Sciatic nerve (tissue), 2 donors: ENCODE results near the gene ZNF426. TPM values are rescaled to one million over a fixed set of nuclear protein-coding genes. Genes with fewer than 3 reads are reported as not detected.
"Not testable (repeated sequence)": the region's sequence is repeated elsewhere in the genome, so short reads cannot be mapped to it uniquely, and the experiment has no call there.

ENCODE experiments used
- ATAC-seq: fragments of 200-7000 bp; cut with Tn5 transposase; one replicate; pipeline ENCODE4 v1.9.1; 2020; ENCODE audit warnings: mild to moderate bottlenecking, moderate library complexity
- DNase-seq: peaks from one replicate; pipeline ENCODE4 v3.0.0-alpha.2; 2020; ENCODE audit warnings: low spot score
- intact Hi-C: fragments of 100-400 bp; cut with DNase I; formaldehyde crosslinking; loops from one replicate; pipeline ENCODE4 v1.14.2; 2022
- total RNA-seq: library from RNA; stranded (reverse); fragmentation: NEBNext Ultra II Directional; extraction: Animal tissue kit (Norgen Biotek cat#: 25700); gene quantifications from one replicate; pipeline ENCODE4 v1.2.1, GENCODE V29; 2021
- donor health status: DM: no; HTN: no; CAD: no.
- donor health status: DM: no; HTN: no; CAD: no.

The ZNF426 gene
- 21.6 TPM for total RNA-seq

DNA sequence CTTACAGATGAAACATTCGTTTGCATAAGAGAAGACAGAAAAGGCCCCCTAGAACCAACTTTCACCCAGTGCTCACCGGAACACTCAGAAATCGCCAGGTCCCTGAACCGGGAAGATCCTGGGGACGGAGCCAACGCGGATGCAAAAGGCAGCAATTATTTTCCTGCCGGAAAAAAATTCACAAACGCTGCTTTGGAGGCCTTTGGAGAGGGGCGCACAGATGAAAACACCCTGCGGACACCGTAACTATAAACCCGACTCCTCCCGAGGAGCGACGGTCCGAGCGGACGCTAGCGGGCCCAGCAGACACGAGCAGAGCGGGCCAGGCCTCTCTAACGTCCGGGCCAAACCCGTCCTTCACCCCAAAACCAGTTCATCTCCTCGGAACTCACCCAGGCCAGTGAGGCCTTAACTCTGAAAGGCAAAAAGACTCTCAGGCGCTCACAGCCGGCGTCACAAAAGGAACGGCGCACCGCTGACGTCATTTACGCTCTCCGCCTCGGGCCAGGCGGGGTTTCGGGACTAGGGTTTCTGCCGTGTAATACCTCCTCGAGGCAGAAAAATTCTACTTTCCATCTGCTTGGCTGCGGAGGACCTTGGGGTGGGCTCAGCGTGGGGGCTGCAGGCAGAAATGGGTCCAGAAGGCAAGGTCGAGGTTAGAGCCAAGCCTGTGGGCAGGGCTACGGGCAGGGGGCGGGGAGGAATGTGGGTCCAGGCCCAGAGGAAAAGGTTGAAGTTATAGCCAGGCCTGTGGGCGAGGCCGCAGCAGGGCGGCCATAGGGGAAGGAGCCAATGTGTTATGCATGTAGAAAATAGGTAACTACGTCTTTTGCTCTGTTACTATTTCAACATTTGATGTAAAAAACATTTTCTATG, at the start of gene ZNF426:
ZNF426 (minus strand) TSS at position 463 of the 876 bp plus-strand sequence. CDS start 2,413 bp downstream, outside the sequence.
- ATAC-seq (peak; percentile 99), DNase-seq (peak; percentile 91)
- intact Hi-C loops, result no loop called here

DNA sequence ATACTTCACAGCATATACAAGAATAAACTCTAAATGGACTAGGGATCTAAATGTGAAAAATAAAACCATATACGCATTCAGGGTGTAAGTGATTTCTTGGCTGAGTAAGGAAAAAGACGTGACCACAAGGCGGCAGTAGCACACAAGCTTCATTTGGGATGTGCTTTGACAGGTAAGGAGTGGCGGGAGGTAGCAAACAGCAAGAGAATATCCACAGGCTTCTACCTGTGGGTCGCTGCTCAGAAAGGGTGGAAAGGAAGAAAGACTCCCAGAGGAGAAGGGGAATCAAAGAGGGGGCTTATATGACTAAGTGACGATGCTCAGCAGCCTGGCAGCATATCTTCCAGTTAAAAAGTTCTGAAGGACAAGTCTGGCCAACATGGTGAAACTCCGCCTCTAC, 48.3 kb upstream of the ZNF426 start:
- ATAC-seq, result no peak

DNA sequence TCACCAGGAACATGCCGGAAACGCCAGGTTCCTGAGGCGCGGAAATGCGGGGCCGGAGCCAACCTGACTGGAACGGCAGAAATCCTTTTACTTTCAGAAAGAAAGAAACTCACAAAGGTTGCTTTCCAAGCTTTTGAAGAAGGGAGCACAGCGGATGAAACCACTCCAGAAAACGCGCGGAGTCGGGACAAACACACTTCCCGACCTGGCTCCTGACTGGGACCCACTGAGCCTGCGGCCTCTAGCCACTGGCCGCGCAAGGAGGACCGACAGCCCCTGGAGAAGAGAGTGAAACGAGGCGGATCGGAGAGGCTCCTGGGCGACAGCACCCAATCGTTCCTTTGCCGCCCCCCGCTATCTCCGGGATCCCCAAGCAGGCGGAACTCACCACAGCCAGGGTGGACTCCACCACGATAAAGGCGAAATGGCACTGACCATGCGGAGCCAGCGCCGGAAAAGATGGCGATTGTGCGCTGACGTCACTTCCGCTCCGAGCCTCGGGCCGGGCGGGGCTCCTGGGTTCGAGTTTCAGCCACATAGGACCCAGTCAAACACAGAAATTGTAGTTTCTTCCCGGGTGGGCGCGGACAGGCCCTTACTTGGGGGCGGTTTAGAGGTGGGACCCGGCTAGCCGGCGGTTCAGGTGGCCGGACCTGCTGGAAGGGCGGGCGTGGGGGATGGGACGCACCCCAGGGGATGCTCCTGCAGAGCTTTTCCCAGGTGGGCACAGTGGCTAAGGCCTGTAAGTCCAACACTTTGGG, 45.8 kb upstream of the ZNF426 start, which contains the start of gene ZNF121:
ZNF121 (minus strand) TSS at position 432 of the 761 bp plus-strand sequence. CDS start 16,407 bp downstream, outside the sequence.
- peak; percentile 99 for ATAC-seq
- intact Hi-C loops, result no loop called here
- peak; percentile 93 for DNase-seq

More for the DNA sequence above, 48.3 kb upstream of the ZNF426 start:
- intact Hi-C loops, result no loop called here
- DNase-seq, result peak; percentile 66

DNA sequence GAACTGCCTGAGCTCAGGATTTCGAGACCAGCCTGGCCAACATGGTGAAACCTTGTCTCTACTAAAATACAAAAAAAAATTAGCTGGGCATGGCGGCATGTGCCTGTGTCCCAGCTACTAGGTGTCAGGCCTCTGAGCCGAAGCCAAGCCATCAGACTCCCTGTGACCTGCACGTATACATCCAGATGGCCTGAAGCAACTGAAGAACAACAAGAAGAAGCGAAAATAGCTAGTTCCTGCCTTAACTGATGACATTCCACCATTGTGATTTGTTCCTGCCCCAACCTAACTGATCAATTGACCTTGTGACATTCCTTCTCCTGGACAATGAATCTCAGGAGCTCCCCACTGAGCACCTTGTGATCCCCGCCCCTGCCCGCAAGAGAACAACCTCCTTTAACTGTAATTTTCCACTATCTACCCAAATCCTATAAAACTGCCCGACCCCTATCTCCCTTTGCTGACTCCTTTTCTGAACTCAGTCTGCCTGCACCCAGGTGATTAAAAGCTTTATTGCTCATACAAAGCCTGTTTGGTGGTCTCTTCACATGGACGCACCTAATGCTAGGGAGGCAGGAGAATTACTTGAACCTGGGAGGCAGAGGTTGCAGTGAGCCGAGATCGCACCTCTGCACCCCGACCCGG, 43.8 kb upstream of the ZNF426 start:
- intact Hi-C loops, DNase-seq, ATAC-seq: not testable (repeated sequence)

DNA sequence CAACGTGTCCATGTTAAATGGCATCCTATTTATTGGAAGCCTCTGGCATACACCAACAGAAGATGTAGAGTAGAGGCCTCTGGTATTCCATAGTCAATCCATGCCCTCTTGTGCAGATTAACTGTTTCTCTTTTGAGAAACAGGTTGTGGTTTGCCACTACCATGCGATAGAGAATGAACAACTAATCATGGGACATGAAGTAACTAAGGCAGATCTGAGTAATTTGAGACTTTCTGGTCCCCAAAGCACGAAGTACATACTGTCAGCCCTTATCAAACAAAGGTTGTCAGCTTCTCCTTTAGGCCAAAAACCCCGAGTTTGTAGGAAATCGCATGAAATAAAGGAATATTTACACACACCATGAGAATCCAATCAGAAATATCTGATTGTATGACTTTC, 42.3 kb upstream of the ZNF426 start:
- DNase-seq, result no peak
- ATAC-seq, result no peak
- intact Hi-C loops, result no loop called here

DNA sequence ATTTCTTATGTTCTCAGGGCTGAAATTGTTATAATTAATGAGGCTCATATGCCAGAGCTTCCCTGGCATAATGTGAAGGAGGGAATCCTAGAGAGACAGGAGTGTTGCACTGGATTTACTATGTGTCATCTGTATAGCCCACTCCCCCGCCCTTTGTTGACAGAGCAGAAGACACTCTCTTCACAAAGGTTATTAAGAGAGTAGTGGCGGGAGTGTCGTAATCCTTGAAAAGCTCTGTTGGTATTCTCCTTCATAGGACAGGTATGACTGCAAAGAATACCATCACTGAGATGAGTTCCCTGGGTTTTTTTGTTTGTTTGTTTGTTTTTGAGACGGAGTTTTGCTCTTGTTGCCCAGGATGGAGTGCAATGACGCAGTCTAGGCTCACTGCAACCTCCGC, 31.8 kb upstream of the ZNF426 start:
- intact Hi-C loops, result no loop called here

DNA sequence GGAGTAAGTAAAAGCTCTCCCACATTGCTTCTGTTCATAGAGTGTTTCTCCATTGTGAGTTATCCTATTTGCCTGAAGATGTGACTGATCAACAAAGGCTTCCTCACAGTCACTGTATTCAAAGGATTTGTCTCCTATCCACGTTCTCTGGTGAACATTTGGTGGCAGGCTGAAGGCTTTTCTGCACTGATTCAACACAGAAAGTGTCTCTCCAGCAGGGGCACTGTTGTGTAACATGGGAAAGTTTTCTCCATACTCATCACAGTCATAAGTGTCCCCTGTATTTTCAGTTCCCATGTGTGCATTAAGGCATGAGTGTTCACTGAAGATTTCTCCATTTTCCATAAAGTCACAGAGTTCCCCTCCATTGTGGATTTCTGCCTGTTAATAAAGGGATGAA, 28.3 kb upstream of the ZNF426 start:
- intact Hi-C loops, result no loop called here
- no peak for ATAC-seq
- DNase-seq, result no peak

More for the DNA sequence above, 31.8 kb upstream of the ZNF426 start:
- ATAC-seq (no peak), DNase-seq (no peak)

DNA sequence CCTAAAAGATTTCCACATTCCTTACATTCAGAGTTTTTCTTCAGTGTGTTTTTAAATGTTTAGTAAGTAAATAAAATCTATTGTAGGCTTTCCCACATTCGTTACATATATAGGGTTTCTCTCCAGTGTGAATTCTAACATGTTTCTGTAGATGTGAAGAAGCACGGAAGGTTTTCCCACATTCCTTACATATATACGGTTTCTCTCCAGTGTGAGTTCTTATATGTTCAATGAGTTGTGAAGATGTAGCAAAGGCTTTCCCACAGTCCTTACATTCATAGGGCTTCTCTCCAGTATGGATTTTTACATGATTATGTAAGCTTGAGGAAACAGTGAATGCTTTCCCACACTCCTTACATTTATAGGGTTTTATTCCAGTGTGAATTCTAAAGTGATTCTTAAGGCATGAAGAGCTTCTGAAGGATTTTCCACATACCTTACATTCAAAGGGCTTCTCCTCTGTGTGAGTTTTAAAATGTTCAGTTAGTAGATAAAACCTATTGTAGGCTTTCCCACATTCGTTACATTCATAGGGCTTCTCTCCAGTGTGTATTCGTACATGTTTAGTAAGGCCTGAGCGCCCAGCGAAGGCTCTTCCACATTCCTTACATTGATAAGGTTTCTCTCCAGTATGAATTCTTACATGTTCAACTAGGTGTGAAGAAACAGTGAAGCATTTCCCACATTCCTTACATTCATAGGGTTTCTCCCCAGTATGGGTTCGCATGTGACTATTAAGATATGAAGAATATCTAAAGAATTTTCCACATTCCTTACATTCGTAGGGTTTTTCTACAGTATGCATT, 27.7 kb upstream of the ZNF426 start:
- DNase-seq (no peak), ATAC-seq (no peak)
- intact Hi-C loops, result no loop called here

DNA sequence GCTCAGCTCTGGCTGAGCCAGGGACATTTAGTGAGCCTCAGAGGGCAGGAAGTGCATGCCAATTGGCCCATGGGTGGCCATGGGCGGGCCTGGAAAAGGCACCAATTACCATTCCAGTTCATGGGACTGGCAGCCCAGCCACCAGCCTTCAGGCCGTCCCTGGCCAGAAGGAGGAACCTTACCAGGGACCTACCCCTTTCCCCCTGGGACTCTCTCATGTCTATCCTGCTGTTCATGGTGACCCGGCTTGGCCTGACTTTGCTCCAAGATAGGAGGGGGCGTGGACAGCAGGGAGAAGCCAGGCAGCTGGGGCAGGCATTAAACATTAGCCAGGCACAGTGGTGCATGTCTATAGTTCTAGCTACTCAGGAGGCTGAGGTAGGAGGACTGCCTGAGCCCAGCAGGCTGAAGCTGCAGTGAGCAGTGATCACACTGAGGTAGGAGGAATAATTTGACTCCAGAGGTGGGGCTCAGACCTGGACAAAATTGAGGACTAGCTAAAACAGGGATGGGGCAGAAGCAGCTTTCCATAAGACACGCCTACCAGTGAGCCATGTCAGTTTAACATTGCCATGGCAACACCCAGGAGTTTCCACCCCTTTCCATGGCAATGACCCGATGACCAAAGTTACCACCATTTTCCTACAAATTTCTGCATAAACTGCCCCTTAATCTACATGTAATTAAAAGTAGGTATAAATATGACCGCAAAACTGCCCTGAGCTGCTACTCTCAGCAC, 14.3 kb upstream of the ZNF426 start:
- intact Hi-C loops, result no loop called here
- no peak for ATAC-seq
- DNase-seq, result no peak

DNA sequence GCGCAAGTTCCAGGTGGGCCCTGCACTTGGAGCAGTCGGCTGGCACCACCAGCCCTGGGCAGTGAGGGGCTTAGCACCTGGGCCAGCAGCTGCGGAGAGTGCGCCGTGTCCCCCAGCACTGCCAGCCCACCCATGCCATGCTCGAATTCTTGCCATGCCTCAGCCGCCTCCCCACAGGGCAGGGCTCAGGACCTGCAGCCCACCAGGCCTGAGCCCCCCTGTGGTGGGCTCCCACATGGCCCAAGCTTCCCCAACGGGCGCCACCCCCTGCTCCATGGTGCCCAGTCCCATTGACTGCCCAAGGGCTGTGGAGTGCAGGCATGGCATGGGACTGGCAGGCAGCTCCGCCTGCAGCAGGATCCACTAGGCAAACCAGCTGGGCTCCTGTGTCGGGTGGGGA, 9.4 kb upstream of the ZNF426 start:
- intact Hi-C loops, result no loop called here

DNA sequence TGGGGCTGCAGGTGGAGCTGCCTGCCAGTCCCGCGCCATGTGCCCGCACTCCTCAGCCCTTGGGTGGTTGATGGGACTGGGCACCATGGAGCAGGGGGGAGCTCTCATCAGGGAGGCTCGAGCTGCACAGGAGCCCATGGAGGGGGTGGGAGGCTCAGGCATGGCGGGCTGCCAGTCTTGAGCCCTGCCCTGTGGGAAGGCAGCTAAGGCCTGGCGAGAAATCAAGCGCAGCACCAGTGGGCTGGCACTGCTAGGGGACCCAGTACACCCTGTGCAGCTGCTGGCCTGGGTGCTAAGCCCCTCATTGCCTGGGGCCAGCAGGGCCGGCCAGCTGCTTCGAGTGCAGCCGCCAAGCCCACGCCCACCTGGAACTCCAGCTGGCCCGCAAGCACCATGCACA, 2.8 kb upstream of the ZNF426 start:
- DNase-seq, ATAC-seq, intact Hi-C loops: not testable (repeated sequence)

More for the DNA sequence above, 9.4 kb upstream of the ZNF426 start:
- DNase-seq (no peak), ATAC-seq (no peak)

DNA sequence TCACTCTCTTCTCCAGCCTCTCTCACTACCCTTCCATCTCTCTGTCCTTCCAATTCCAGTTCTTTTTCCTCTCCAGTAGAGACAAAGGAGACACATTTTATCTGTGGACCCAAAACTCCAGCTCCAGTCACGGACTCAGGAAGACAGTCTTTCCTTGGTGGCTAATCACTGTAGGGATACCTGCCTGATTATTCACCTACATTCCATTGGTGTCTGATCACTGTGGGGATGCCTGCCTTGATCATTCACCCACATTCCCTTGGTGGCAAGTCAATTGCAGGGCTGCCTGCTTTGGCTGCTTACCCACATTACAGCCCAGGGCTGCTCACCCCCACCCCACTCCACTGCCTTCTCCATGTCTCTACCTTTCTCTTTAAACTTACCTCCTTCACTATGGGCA, 1.5 kb upstream of the ZNF426 start:
- ATAC-seq, DNase-seq, intact Hi-C loops: not testable (repeated sequence)

DNA sequence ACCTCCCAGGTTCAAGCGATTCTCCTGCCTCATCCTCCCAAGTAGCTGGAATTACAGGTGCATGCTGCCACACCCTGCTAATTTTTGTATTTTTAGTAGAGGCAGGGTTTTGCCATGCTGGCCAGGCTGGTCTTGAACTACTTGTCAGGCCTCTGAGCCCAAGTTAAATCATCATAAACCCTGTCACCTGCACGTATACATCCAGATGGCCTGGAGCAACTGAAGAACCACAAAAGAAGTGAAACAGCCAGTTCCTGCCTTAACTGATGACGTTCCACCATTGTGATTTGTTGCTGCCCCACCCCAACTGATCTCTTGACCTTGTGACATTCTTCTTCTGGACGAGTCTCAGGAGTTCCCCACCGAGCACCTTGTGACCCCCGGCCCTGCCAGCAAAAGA, 756 bp upstream of the ZNF426 start:
- intact Hi-C loops, ATAC-seq, DNase-seq: not testable (repeated sequence)

DNA sequence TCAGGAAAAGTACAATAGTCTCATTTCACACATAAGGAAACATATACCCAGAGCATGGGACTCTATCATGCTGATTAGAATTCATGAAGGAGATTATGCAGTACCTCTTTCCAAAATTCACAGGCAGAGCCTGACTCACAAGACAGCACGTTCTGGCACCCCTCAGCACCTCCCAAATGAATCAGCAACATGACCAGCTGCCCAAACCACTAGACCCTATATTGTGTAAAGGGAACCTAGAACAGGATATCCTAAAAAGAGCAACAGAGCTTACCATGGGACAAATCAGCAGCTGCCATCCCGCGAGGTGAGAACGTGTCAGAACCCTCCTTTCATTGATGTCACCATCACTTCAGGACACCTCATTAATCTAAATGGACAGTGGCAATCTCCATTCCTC, 2.5 kb downstream of the ZNF426 start:
- intact Hi-C loops, result no loop called here
- no peak for ATAC-seq
- DNase-seq, result no peak

DNA sequence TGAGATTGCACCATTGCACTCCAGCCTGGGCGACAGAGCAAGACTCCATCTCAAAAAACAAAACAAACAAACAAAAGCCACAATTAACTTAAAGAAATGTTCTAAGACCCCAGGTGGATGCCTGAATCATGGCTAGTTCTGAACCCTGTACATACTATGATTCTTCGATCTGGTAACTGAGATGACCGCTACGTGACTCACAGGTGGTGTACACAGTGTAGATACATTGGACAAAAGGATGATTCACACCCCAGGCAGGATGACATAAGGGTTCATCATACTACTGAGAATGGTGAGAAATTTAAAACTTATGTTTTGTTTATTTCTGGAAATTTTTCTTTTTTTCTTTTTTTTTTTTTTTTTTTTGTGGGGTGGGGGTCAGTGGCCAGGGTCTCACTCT, 6.5 kb downstream of the ZNF426 start:
- DNase-seq (no peak), ATAC-seq (no peak)
- intact Hi-C loops, result no loop called here

DNA sequence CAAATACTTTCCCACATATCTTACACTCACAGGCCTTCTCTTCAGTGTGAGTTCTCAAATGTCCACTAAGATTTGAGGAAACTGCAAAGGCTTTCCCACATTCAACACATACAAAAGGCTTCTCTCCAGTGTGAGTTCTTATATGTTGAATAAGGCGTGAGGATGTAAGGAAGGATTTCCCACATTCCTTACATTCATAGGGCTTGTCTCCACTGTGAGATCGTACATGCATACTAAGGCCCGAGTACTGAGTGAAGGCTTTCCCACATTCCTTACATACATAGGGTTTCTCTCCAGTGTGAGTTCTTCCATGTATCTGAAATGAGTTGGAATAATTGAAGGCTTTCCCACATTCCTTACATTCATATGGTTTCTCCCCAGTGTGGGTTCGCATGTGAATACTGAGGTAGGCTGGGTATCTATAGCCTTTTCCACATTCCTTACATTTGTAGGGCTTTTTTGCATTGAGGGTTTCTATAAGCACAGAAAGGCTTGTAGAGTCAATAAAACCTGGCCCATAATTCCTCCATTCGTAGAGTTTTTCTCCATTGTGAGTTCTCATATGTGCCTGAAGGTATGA, 9.6 kb downstream of the ZNF426 start:
- intact Hi-C loops, result no loop called here
- no peak for DNase-seq
- ATAC-seq, result no peak

DNA sequence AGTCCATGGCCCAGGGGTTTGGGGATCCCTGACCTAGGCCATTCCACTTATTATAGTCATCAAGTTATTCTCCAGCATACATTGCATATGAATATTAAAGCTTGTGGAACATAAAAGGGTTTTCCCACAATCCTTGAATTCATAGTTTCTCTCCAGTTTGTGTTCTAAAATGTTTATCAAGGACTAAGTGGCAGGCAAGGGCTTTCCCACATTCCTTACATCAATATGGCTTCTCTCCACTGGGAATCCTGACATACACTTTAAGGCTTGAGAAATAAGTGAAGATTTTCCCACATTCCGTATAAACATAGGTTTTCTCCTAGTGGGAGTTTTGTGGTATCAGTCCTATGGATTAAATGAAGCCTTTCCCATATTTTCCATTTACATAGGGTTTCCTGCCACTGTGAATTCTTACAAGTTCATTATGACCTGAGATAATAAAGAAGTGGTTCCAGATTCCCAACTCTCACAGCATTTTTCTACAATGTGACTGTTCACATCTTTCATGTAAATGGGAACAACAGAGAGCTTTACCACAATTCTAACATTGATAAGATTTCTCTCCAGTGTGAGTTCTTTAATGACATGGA, 14.5 kb downstream of the ZNF426 start:
- DNase-seq (no peak), ATAC-seq (no peak)
- intact Hi-C loops, result no loop called here
